DMS114 treated with DMSO at 0.1 percent for 48 hours (cell line): Measurements from ENCODE around the gene ID2.

Source experiments
- DNase-seq: peaks from one replicate; lab custom pipeline; 2025; ENCODE audit not compliant: unreplicated experiment; lab: John Stamatoyannopoulos, UW

ID2 gene

DNA sequence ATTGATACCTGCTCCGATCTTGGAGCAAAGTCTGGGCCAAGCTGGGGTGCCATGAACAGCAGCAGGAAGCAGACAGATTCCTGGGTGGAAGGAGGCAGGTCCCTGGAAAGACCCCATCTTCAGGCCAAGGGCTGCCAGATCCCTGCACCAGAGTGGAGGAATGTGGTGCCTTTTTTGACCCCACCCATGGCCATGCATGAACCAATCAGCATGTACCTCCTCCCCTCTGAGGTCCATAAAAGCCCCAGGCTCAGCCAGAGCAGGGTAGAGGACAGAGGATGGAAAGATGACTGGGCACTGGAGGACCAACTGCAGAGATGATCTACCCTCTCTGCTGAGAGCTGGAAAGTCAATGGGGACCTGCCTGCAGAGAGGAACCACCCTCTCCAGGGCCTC is 34.4 kb upstream of the ID2 start:
- DNase-seq: no peak

DNA sequence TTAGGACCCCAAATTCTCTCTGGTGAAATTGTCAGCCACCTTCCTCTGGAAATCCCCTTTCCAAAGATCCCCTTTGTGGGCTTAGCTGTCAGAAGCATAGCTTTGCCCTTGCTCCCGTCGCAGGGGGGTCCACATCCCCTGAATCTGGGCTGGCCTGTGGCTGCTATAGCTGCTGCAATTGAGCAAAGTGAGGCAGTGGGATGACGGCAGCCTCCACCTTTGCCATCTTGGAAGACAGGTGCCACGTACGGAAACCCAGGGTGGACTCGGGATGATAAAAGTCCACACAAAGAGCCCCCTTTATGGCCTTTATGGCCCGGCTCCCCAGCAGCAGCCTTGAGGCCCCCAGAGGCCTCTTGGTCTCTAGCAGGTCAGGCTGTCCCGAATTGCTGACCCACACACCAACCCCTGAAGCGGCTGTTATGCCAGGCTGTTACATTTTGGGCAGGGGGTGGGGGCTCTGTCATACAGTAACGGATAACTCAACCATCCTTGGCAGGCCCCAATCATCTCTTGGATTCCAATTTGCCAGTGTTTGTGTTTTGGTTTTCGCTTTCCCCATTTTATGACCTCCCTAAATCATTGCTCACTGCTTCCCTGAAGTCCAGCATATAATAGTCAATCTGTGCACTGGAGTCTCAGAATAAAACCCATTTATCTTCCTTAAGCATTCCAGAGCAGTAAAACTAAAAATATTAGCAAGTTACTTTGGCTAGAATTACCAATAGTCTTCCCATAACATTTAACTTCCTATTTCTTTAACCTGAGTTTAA is 33.2 kb upstream of the ID2 start:
- DNase-seq: no peak

DNA sequence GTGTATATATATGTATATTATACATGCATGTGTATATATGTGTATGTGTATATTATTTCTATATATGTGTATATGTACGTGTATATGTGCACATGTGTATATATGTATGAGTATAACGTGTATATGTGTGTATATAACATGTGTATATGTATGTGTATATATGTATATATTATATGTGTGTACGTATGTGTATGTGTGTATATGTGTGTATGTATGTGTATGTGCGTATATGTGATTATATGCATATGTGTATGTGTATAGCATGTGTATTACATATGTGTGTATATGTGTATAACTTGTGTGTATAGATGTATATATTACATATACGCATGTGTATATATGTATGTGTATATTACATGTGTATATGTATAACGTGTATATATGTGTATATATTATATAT is 32.1 kb upstream of the ID2 start:
- no peak for DNase-seq

DNA sequence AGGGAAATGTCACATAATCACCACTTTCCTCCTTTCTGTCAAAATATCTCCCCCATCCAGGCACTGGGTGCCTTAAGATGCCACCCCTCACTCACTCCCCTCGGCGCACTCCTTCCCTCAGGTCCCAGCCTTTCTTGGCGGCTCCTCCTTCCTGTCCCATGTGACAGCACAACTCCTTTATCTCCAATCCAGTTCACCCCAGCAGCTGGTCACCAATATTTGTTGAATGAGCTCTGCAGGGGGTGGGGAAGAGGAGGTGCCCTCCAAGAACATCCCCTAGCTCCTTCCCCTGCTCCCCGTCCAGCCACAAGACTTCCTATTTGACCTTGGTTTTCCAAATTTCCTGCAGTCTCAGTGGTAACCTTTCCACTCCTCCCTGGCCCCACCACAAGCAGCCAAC is 31.6 kb upstream of the ID2 start:
- DNase-seq: no peak

DNA sequence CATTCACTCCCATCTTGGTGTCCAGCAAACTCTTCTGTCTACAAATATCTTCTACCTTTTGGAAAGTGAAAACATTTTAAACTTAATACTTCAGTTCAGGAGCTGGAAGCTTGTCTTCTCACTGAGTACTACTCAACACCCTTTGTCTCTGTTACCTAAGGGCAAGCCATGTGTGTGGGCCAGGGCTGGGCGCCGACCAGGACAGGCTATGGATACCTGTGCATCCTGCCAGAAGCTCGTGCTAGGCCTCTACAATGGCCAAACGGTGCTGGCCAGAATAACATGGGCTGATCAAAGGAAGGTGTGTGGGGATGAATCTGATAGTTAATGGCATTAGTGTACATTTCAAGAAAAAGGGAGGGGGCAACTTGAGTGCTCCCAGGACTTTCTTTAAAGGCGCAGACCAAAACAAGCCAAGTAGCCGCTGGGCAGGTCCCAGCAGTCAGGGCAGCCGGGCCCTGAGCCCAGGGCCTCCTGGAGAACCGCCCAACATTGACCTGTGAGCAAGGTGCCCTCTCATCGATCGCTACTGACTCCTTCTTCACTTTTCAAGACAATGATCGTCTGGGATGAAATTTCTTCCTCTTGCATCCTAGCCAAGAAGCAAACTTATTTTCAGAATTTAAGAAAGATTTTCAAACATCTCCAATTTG is 29.0 kb upstream of the ID2 start:
- no peak for DNase-seq

DNA sequence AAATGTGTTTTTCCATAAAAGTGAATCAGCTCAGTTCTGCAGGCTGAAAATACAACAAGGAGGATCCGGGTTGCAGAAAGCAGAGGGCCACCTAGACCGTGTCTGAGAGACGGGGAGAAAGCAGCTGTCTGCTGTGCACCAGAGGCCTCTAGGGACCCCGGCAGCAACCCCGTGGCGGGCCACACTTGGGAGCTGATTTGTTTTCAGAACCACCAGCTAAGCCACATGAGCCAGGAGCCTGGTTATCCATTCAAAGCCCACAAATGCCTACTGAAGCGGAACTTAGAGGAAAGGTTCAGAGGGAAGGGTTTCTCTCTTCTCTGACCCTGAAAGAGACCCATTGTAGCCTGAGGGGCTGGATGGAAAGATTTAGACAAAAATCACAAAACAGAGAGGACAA is 28.4 kb upstream of the ID2 start:
- no peak for DNase-seq

DNA sequence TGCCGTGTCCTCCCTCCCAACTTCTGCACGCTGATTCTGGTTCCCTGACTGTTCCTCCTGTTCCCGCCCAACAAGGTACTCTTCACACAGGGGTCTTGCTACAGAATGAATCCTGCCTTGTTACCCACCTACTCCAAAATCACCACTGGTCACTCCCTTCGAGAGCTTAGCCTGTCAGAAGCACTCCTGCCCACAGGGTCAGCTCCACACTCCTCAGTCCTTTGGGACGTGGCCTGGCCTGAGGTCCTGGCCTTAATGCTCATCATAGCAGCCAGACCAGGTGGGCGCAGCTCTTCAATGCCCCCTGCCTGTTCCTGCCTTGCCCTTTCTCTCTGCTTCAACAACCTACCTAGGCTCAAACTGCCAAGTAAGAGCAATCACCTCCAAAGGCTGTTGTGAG is 27.8 kb upstream of the ID2 start:
- no peak for DNase-seq

DNA sequence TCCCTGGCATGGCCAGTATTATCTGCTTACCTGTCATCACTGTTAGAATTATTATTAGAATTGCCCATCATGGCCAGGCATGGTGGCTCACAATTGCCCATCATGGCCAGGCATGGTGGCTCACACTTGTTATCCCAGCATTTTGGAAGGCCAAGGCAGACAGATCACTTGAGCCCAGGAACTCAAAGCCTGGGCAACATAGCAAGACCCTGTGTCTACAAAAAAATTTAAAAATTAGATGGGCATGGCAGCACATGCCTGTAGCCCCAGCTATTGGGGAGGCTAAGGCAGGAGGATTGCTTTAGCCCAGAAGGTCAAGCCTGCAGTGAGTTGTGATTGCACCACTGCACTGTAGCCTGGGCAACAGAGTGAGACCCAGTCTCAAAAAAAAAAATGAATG is 27.4 kb upstream of the ID2 start:
- no peak for DNase-seq

DNA sequence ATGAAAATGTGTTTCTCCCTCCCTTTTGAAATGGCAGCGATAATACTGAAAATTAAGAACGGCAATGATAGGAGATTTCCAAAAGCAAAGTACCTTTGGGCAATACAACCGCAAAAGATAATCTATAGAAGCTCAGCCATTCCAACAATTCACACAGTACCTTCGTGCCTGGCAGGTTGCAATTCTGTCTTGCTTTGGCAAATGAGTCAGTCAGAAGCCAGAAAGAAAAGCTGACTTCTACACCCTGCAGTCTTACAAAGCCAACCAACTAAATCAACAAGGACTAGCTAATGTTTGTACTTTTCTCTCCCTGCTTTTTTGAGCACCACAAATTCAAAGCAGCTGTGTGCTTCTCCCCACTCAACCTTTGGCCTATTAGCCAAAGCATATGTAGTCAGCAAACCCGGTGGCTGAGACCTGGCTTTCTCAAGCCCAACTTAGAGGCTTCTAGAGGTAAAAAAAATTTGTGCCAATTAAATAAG is 25.7 kb upstream of the ID2 start:
- DNase-seq: no peak

DNA sequence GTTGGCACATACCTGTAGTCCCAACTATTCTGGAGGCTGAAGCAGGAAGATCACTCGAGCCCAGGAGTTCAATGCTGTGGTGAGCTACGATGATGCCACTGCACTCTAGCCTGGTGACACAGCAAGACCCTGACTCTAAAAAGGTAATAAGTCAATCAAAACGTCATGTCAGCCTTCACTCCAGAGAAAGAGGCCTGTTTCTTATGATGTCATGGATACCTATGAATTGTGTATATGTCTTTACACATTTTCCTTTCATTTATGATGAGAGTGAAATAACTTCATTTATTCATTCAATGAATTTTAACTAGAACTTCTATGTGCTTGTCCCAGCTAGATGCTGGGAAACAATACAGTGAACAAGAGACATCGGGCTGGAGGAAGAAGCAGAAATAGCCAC is 25.0 kb upstream of the ID2 start:
- DNase-seq: no peak

DNA sequence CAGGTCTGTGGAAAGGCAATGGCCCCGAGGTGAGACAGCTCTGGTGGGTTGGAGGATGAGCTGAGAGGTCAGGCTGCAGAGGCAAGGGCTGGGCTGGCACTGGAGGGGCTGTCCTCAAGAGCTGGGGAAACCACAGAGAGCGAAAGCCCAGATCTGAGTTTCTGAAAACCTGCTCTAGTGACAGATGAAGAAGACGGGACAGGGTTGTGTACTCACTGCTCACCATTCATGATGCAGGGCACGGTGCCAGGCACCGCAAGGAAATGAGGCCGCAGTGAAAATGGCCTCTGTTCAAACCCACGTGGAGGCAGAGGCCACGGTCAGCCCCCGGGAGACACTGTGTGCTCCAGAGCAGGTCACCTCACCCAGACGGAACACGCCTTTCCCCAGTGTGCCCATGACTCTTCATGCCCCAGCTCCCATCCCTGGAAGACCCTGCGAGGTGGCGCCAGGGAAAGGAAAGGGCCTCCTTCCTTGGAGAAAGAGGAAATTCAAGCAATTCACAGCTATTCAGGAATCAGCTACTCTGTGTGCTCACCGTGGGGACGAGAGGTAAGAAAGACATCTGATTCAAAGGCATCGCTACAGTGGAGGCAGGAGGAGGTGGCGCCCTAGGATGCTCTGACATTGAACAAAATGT is 24.3 kb upstream of the ID2 start:
- no peak for DNase-seq

DNA sequence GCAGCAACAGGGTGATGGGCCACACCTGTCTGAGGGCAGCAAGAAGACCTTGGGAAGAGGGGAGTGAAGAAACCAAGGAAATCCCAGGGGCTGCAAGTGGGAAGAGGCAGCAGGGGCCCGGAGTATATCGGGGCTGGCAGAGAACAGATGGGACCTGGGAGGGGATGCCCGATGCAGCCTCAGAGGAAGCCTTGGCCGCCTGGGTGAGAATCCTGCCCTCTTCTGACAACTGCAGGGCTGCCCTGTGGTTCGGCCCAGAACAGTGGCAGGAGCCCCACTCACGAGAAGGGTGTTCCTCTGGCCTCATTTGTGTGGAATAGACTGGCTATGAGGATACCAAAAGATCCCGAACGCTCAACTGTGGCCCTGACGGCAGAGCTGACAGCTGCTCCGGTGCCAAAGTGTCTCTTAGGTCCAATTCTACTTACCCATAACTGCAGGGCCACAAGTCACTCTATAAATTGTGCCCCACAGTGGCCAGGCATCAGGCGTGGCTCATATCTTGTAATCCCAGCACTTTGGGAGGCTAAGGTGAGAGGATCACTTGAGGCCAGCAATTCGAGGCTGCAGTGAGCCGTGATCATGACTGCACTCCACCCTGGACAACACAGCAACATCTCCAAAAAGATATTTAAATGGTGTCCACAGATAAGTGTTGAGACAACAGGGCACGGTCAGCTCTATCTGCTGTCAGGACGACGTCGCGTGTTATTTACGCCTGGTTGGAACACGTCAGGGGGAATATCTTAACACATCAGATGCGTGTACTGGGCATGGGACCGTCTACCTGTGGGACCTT is 23.6 kb upstream of the ID2 start:
- no peak for DNase-seq

DNA sequence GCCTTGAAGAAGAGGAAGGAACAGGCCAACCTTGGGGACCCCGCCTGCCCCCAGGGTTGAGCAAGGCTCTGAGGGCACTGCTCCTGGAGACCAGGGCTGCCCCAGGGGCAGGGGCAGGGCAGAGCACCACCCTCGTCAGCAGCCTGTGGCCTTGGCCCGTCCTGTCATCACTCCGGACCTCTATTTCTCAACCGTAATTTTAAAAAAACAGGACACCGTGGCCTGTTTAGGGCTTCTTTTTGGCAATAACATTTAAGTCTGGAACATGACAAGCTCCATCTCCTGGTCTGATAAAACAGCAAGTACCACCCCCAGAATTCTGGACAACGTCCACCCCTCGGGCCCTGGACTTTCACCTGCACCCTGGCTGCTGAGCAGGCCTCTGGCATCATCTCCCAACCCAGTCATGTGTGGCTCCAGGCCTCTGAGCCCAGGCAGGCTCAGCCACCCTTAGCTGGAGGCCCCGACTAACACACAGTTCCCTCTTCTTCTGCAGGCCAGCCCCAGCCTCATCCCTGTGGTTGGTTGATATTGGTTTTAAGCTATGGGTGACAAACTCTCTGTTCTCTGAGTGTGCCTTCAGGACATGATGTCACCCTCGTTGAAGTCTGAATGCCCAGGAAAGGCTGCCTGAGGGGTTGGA is 22.6 kb upstream of the ID2 start:
- no peak for DNase-seq

DNA sequence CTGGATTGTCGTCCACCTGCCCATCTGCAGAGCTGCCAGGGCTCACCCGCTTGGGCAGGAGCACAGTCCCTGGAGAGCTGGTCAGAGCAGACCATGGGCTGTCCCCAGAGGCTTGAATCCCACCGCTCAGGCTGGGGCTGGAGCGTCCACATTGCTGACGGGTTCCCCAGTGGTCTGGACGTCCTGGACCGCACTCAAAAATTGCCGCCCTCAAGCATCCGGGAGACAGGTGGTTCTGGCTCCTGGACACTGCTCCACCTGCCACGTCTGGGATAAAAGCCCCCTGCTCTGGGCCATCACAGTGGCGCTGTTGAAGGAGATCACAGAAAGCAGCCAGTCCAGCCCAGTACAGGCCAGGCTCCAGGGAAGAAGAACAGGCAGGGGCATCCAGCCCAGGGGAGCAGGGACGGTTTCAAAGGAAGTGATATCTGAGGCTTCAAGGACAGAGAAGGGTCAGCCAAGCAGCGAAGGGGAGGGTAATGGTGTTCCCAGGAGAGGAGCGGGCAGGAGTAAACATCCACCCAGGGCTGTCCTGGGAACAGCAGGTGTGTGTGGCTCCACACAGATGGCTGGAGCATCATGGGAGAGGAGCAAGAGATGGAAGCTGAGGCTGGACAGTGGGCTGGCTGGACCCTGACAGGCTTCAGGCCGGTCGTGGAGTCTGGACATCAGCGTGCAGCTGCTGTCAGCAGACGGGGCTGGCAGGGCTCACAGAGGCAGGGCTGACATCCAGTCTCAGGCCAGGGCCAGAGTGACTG is 21.9 kb upstream of the ID2 start:
- no peak for DNase-seq

DNA sequence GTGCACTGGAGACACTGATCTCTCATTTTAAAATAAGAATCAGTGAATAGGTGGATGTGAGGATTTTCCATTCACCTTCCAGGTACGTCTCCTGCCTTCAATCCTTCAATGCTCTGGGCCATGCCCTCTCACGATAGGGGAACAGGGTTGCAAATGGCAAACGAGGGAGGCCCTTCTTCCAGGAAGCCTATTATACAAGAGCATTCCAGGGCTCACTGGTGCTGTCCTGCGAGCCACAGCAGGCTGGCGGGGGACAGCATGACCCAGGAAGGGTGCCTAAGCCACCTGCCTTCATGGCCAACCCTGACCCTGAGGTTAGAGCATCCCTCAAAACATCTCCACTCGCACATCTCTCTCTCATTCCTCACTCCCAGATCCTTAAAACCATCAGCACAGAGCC is 20.6 kb upstream of the ID2 start:
- DNase-seq: no peak

DNA sequence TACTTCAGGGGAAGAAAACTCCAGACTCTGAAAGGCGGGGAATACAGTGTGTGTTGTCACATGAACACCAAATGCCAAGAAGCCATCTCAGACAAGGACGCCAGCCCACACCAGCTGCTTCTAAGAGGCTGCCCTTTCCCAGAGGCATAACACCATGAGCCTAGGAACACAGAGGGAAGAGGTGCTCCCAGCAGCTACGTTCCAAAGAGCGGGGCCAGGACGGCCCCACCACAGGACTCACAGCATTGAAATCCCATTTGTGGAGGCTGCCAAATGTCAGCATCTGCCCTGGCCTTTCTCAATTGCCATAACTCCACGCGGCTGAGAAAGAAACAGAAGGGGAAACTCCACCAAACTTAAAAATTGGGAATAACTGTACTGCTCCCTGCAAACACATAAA is 20.1 kb upstream of the ID2 start:
- no peak for DNase-seq

DNA sequence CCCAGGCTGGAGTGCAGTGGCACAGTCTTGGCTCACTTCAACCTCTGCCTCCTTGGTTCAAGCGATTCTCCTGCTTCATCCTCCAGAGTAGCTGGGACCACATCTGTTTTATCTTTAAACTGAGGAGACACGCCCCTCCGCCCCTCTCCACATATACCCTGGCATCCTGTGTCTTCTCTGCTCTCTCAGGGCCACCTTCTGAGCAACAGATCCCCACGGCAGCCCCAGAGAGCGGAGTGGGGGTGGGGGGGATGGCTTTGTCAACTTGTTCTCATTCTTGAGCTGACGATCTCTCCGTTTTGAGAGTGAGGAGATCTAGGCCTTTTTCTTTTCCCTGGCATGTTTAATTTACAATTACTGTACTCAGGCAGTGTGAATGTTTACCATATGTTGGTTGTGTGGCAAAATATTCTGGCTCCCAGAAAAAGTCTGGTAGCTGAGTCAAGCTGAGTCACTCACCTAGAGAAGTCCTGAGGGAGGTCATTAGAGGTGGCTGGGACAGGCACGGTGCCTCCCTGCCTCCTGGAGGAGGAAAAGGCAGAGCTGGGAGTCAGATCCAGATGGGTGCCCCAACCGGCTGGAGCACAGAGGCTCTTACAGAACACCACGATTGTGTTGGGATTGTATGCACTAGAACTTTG is 19.5 kb upstream of the ID2 start:
- DNase-seq: no peak

DNA sequence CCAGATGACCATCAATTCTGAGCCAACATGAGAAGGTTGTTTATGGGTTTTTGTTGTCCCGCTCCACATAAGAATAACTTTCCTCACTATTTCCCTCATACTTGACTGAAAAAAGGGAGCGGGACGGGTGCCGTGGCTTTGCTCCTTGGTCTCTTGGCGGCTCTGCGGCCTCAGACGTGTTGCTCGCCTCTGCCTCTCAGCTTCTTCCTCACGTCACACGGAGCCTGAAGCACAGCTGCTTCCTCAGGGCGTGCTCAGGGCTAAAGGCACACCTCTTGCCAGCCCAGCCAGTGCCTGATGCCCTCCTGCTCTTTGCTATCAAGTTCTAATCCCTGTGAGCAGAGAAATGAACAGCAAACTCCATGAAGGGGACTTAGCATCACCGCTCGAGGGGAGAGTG is 17.9 kb upstream of the ID2 start:
- no peak for DNase-seq

DNA sequence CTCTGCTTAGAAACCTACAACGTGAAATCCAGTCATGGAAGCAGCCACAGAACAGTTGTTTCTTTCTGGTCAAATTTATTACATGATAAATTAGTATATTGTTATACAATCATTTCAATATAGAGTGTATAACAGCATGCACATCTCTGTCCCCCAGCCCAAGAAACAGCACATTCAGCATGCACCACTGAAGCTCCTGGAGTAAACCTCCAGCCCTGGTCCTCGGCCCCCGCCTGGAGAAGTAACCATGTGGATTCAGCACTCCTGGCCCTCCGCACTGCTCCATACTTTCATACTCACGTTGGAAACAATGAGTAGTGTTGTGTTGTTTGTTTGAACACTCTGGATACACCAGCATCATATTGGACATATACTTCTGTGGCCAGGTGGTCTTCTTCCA is 15.3 kb upstream of the ID2 start:
- DNase-seq: no peak
